H9 (cell line): Measurements from ENCODE around the gene GPRIN1. TPM values are rescaled to one million over a fixed set of nuclear protein-coding genes. Genes with fewer than 3 reads are reported as not detected.

ENCODE experiments used
- DNase-seq: peaks from one replicate; pipeline ENCODE4 v3.0.0-alpha.2; 2017
- H2AFZ ChIP-seq: one replicate; pipeline ENCODE4 v1.6.1; 2013; ENCODE audit warnings: mild to moderate bottlenecking, low read length, control low read depth, moderate library complexity
- H2AK5ac ChIP-seq: 2 replicates; pipeline ENCODE4 v1.6.1; 2013; ENCODE audit warnings: low read length, control low read depth, mixed read lengths; ENCODE audit not compliant: insufficient read length
- H2BK120ac ChIP-seq: one replicate; pipeline ENCODE4 v1.6.1; 2013; ENCODE audit warnings: low read depth, mild to moderate bottlenecking, low read length, control low read depth, inconsistent platforms; ENCODE audit not compliant: poor library complexity, severe bottlenecking
- H2BK12ac ChIP-seq: 2 replicates; pipeline ENCODE4 v1.6.1; 2013; ENCODE audit warnings: low read length, control low read depth, mixed read lengths, low read depth; ENCODE audit not compliant: insufficient read length
- H2BK15ac ChIP-seq: 2 replicates; pipeline ENCODE4 v1.6.1; 2013; ENCODE audit warnings: low read depth, low read length, control low read depth
- H2BK20ac ChIP-seq: one replicate; pipeline ENCODE4 v1.6.1; 2013; ENCODE audit warnings: low read depth, mild to moderate bottlenecking, low read length, control low read depth, inconsistent platforms; ENCODE audit not compliant: poor library complexity, severe bottlenecking
- H2BK5ac ChIP-seq: 2 replicates; pipeline ENCODE4 v1.6.1; 2013; ENCODE audit warnings: low read length, control low read depth, mixed read lengths; ENCODE audit not compliant: insufficient read length
- H3K14ac ChIP-seq: 2 replicates; pipeline ENCODE4 v1.6.1; 2013; ENCODE audit warnings: low read length, control low read depth; ENCODE audit not compliant: insufficient read depth
- H3K18ac ChIP-seq: 2 replicates; pipeline ENCODE4 v1.6.1; 2013; ENCODE audit warnings: low read depth, mild to moderate bottlenecking, mixed read lengths, low read length, control low read depth; ENCODE audit not compliant: insufficient read length
- H3K23ac ChIP-seq: 2 replicates; pipeline ENCODE4 v1.6.1; 2013; ENCODE audit warnings: low read length, control low read depth, mixed read lengths, low read depth; ENCODE audit not compliant: insufficient read length
- H3K23me2 ChIP-seq: 2 replicates; pipeline ENCODE4 v1.6.1; 2013; ENCODE audit warnings: low read depth, mild to moderate bottlenecking, mixed read lengths, low read length, control low read depth; ENCODE audit not compliant: insufficient read length, poor library complexity, severe bottlenecking
- H3K27ac ChIP-seq: 2 replicates; pipeline ENCODE4 v1.5.1; 2013; ENCODE audit warnings: low read length, control low read depth, mixed read lengths, low read depth; ENCODE audit not compliant: insufficient read length
- H3K27me3 ChIP-seq: 2 replicates; pipeline ENCODE4 v1.6.1; 2013; ENCODE audit warnings: low read length, control low read depth, inconsistent platforms; ENCODE audit not compliant: insufficient read depth
- H3K4ac ChIP-seq: 2 replicates; pipeline ENCODE4 v1.6.1; 2013; ENCODE audit warnings: low read depth, mild to moderate bottlenecking, control low read depth, inconsistent platforms, low read length, moderate library complexity
- H3K4me1 ChIP-seq: 2 replicates; pipeline ENCODE4 v1.6.1; 2013; ENCODE audit warnings: low read length, control low read depth, inconsistent platforms; ENCODE audit not compliant: insufficient read depth
- H3K4me2 ChIP-seq: 2 replicates; pipeline ENCODE4 v1.6.1; 2013; ENCODE audit warnings: low read length, control low read depth, mixed read lengths; ENCODE audit not compliant: insufficient read length, insufficient read depth
- H3K56ac ChIP-seq: 2 replicates; pipeline ENCODE4 v1.6.1; 2013; ENCODE audit warnings: low read depth, mild to moderate bottlenecking, mixed read lengths, low read length, control low read depth; ENCODE audit not compliant: insufficient read length
- H3K79me1 ChIP-seq: 2 replicates; pipeline ENCODE4 v1.6.1; 2013; ENCODE audit warnings: low read depth, mild to moderate bottlenecking, moderate library complexity, low read length, control low read depth, inconsistent platforms; ENCODE audit not compliant: insufficient read depth, poor library complexity, severe bottlenecking
- H3K79me2 ChIP-seq: 2 replicates; pipeline ENCODE4 v1.6.1; 2013; ENCODE audit warnings: low read length, control low read depth, inconsistent platforms; ENCODE audit not compliant: insufficient read depth
- H3K9ac ChIP-seq: 2 replicates; pipeline ENCODE4 v1.6.1; 2013; ENCODE audit warnings: low read length, control low read depth, mixed read lengths; ENCODE audit not compliant: insufficient read length; ENCODE audit errors: extremely low read depth
- H3K9me3 ChIP-seq: one replicate; pipeline ENCODE4 v1.6.1; 2013; ENCODE audit warnings: low read depth, low read length, inconsistent platforms; ENCODE audit not compliant: control insufficient read depth
- H3T11ph ChIP-seq: one replicate; pipeline ENCODE4 v1.6.1; 2013; ENCODE audit warnings: mild to moderate bottlenecking, low read length, control low read depth, inconsistent platforms
- H4K20me1 ChIP-seq: one replicate; pipeline ENCODE4 v1.6.1; 2013; ENCODE audit not compliant: control insufficient read depth, insufficient read length, insufficient read depth
- H4K5ac ChIP-seq: 2 replicates; pipeline ENCODE4 v1.6.1; 2013; ENCODE audit warnings: low read depth, mild to moderate bottlenecking, mixed read lengths, low read length, control low read depth; ENCODE audit not compliant: insufficient read length
- H4K8ac ChIP-seq: replicated peaks from 2 replicates; pipeline ENCODE4 v1.6.1; 2013; ENCODE audit warnings: low read length, control low read depth, mixed read lengths, low read depth; ENCODE audit not compliant: insufficient read length
- H4K91ac ChIP-seq: 2 replicates; pipeline ENCODE4 v1.6.1; 2013; ENCODE audit warnings: low read depth, mild to moderate bottlenecking, moderate library complexity, mixed read lengths, low read length, control low read depth; ENCODE audit not compliant: insufficient read length
- H3K27ac Mint-ChIP-seq, 3 experiments: 2 replicates in 2 of 3; 3 replicates in 1 of 3; pipeline ENCODE4 v1.8.0; 2020 to 2021; ENCODE audit warnings: mixed read lengths in 3 of 3, mild to moderate bottlenecking in 1 of 3, moderate library complexity in 1 of 3
- H3K27me3 Mint-ChIP-seq: 2 replicates; pipeline ENCODE4 v1.8.0; 2021; ENCODE audit warnings: low read depth, mild to moderate bottlenecking, moderate library complexity, mixed read lengths
- H3K36me3 Mint-ChIP-seq, 3 experiments: 2 replicates in 2 of 3; 3 replicates in 1 of 3; pipeline ENCODE4 v1.8.0; 2020 to 2021; ENCODE audit warnings: low read depth in 3 of 3, mixed read lengths in 3 of 3; ENCODE audit not compliant: insufficient read depth in 1 of 3
- H3K4me1 Mint-ChIP-seq, 2 experiments: 2 replicates each; pipeline ENCODE4 v1.8.0; 2020; ENCODE audit warnings: mixed read lengths in 2 of 2
- H3K4me3 Mint-ChIP-seq, 2 experiments: 2 replicates in 1 of 2; 3 replicates in 1 of 2; pipeline ENCODE4 v1.8.0; 2020 to 2021; ENCODE audit warnings: mild to moderate bottlenecking in 2 of 2, mixed read lengths in 2 of 2, moderate library complexity in 1 of 2
- H3K9me3 Mint-ChIP-seq, 2 experiments: 2 replicates in 1 of 2; 3 replicates in 1 of 2; pipeline ENCODE4 v1.8.0; 2020; ENCODE audit warnings: mild to moderate bottlenecking in 2 of 2, mixed read lengths in 2 of 2, moderate library complexity in 1 of 2
- WGBS: extraction: QIAGEN DNeasy Blood & Tissue Kit; methylation state at CpG from one replicate; pipeline ENCODE4 v1.1.7; 2013; ENCODE audit warnings: missing lambda C conversion rate, low lambda C conversion rate, mixed read lengths; ENCODE audit not compliant: insufficient read length; ENCODE audit errors: extremely low coverage; 5-methylcytosine and 5-hydroxymethylcytosine counted together
- total RNA-seq: library from RNA; stranded (reverse); gene quantifications from 2 replicates; pipeline ENCODE4 v1.2.1, GENCODE V29; 2021
- TF ChIP-seq, protein P1 (sequence below): fragments of 200-600 bp; sonication (generic); conservative IDR thresholded peaks from 3 replicates; pipeline ENCODE4 v1.8.0; 2021; ENCODE audit warnings: antibody characterized with exemption, mild to moderate bottlenecking

The GPRIN1 gene
- total RNA-seq, 1 experiment from 2014 or later = 10.8 TPM

DNA sequence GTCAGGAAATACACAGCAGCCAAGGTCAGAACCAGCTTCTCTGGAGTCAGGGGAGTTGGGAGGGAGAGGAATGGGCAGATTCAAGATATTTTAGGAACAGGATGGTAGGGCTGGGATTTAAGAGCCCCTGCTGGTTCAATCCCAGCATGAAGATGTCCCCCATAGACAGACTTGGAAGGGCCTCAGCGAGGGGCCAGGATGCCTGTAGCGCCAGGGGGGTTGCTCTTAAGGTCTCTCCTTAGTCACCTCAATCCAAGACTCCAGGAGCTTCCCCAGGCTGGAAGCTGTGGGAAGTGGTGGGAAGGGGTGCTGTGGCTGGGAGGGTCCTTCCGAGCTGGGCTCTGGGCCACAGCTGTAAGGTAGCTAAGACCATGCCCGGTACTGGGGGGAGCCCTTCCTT is 29.3 kb upstream of the GPRIN1 start:
- Histone ChIP-seq H3K9me3 (no peaks in the 10 kb centered on the region), H3K23ac (no peak overlapping the region), H2BK12ac (no peak overlapping the region), H2BK15ac (no peak overlapping the region), H2AFZ (no peak overlapping the region), H3K27me3 (no peaks in the 10 kb centered on the region), H4K8ac (no peak overlapping the region), H3T11ph (no peak overlapping the region), H2BK20ac (no peak overlapping the region), H3K4me1 (no peaks in the 10 kb centered on the region; the same call in 1 of the 2 replicates), H3K18ac (no peak overlapping the region), H3K9ac (no peak overlapping the region), H3K14ac (no peak overlapping the region), H3K79me2 (no peaks in the 10 kb centered on the region), H3K56ac (no peak overlapping the region), H2BK5ac (no peak overlapping the region), H3K79me1 (no peaks in the 10 kb centered on the region), H4K20me1 (no peaks in the 10 kb centered on the region), H2AK5ac (no peak overlapping the region), H3K23me2 (no peaks in the 10 kb centered on the region), H3K4ac (no peak overlapping the region), H2BK120ac (no peak overlapping the region), H3K4me2 (no peak overlapping the region), H4K91ac (no peak overlapping the region), H4K5ac (no peak overlapping the region), H3K27ac (no peak overlapping the region)
- H3K36me3 Mint-ChIP-seq = peaks cover 0 to 6% (median 2%) of the 10 kb centered on the region in 3 experiments; a peak in 4 of 7 replicates
- no CpG with 5 or more reads among the region's 4 CpGs for WGBS
- no peak for DNase-seq
- TF ChIP-seq, protein P1, sequence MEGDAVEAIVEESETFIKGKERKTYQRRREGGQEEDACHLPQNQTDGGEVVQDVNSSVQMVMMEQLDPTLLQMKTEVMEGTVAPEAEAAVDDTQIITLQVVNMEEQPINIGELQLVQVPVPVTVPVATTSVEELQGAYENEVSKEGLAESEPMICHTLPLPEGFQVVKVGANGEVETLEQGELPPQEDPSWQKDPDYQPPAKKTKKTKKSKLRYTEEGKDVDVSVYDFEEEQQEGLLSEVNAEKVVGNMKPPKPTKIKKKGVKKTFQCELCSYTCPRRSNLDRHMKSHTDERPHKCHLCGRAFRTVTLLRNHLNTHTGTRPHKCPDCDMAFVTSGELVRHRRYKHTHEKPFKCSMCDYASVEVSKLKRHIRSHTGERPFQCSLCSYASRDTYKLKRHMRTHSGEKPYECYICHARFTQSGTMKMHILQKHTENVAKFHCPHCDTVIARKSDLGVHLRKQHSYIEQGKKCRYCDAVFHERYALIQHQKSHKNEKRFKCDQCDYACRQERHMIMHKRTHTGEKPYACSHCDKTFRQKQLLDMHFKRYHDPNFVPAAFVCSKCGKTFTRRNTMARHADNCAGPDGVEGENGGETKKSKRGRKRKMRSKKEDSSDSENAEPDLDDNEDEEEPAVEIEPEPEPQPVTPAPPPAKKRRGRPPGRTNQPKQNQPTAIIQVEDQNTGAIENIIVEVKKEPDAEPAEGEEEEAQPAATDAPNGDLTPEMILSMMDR = no peak
- H3K27ac Mint-ChIP-seq = no peak overlapping the region; a peak in 1 of 7 replicates
- peaks cover 0 to 10% of the 10 kb centered on the region in 2 experiments; a peak in 3 of 5 replicates for H3K9me3 Mint-ChIP-seq
- peaks cover 43 to 62% of the 10 kb centered on the region in 2 experiments for H3K4me1 Mint-ChIP-seq
- H3K27me3 Mint-ChIP-seq = peaks cover 24% of the 10 kb centered on the region
- H3K4me3 Mint-ChIP-seq = 0 out of 5 replicates have a peak overlapping the region, but pooled peaks of 1 of the 2 experiments have one; percentile 28
